Measurements from ENCODE around the gene DNAH8. TPM values are rescaled to one million over a fixed set of nuclear protein-coding genes. Genes with fewer than 3 reads are reported as not detected.

Gene DNAH8
- total RNA-seq, 6 experiments from 2014 or later: not detected

DNA sequence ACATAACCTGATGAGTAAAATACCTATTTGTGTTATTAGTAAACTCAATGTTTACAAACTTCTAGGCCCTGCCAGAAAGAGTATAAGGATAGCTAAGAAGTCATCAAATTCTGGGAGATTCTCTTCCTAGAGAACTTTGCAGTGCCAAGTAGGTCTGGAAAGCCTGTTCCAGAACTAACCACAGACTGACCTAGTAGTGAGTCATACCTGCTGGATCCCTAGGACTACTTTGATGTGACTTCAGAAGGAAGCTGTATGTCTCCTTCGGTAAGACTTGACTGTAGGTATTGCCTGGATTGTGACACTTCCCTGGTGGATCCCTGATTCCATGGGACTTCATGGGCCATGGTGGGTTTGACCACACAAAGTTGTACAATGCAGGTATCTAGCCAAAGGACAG is 131.7 kb downstream of the DNAH8 start:
- peak; percentile 18 for DNase-seq
- Mint-ChIP-seq H3K9me3 (no peaks in the 10 kb centered on the region), H3K4me3 (no peak overlapping the region), H3K36me3 (ENCODE audit: low read depth) (no peaks in the 10 kb centered on the region), H3K27me3 (ENCODE audit: insufficient read depth) (no peaks in the 10 kb centered on the region; the same call in 1 of the 2 replicates), H3K4me1 (ENCODE audit: low read depth) (no peaks in the 10 kb centered on the region), H3K27ac (no peak overlapping the region)
- TF ChIP-seq, protein P1, sequence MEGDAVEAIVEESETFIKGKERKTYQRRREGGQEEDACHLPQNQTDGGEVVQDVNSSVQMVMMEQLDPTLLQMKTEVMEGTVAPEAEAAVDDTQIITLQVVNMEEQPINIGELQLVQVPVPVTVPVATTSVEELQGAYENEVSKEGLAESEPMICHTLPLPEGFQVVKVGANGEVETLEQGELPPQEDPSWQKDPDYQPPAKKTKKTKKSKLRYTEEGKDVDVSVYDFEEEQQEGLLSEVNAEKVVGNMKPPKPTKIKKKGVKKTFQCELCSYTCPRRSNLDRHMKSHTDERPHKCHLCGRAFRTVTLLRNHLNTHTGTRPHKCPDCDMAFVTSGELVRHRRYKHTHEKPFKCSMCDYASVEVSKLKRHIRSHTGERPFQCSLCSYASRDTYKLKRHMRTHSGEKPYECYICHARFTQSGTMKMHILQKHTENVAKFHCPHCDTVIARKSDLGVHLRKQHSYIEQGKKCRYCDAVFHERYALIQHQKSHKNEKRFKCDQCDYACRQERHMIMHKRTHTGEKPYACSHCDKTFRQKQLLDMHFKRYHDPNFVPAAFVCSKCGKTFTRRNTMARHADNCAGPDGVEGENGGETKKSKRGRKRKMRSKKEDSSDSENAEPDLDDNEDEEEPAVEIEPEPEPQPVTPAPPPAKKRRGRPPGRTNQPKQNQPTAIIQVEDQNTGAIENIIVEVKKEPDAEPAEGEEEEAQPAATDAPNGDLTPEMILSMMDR (IDR thresholded peaks at IDR 0.05): no peak

DNA sequence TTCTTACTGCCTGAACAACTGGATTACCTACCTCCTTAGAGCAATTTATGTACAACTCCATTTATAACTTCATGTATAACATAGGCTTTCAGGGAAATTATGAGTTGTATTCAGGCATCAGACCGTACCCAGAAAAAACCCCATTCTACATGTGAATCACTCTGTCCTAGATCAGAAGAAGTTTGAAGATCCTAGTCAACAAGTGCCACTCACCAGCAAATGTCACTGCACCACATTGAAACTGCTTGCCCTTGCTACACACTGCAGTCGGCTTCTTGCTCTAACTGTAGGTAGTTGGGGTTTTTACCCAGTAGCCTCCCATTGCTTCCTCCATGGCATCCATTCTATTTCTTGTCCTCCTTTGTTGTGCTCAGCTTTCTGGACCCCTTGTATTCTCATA is 132.4 kb downstream of the DNAH8 start:
- no peak for DNase-seq
- Mint-ChIP-seq H3K4me1 (ENCODE audit: low read depth) (no peaks in the 10 kb centered on the region), H3K27ac (no peak overlapping the region), H3K9me3 (no peaks in the 10 kb centered on the region), H3K36me3 (ENCODE audit: low read depth) (no peaks in the 10 kb centered on the region), H3K27me3 (ENCODE audit: insufficient read depth) (no peaks in the 10 kb centered on the region; the same call in 1 of the 2 replicates), H3K4me3 (no peak overlapping the region)
- TF ChIP-seq, protein P1 (IDR thresholded peaks at IDR 0.05): no peak

DNA sequence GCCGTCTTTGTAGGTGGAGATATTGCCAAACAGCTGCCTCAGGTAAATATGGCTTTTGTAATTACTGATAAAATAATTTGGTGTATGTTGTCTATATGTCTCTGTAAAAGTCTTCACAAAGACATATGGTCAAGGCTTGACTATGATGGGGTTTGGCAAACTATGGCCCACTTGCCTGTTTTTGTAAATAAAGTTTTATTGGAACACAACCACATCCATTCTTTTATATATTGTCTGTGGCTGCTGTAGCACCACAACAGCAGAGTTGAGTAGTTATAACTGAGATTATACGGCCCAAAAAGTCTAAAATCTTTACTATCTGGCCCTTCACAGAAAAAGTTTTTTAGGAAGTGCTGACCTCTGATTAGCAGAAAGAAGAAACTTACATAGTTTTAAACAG is 133.6 kb downstream of the DNAH8 start:
- no peaks in the 10 kb centered on the region for H3K4me1 Mint-ChIP-seq (ENCODE audit: low read depth)
- TF ChIP-seq, protein P1 (IDR thresholded peaks at IDR 0.05): no peak
- no peak for DNase-seq
- no peaks in the 10 kb centered on the region; the same call in 1 of the 2 replicates for H3K27me3 Mint-ChIP-seq (ENCODE audit: insufficient read depth)
- H3K4me3 Mint-ChIP-seq: no peak overlapping the region
- H3K9me3 Mint-ChIP-seq: no peaks in the 10 kb centered on the region
- no peaks in the 10 kb centered on the region for H3K36me3 Mint-ChIP-seq (ENCODE audit: low read depth)
- H3K27ac Mint-ChIP-seq: no peak overlapping the region

DNA sequence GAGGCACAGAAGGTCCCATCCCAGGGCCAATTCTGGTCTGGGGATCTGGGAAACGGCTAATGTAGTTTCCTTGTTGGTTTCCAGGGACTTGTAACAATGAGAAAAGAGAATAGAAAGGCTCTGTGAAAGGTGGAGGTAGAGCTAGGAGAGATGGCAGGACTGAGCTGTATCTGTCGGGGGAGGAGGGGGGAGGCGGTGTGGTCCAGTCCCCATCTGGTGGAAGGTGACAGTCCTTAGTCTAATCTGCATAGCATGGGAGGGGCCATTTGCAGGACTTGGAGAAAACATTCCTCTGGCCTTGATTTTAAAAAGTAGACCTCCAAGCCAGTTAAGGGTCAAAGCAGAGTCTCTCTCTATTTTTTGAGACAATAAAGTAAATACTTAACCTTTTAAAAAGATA is 137.1 kb downstream of the DNAH8 start:
- H3K27ac Mint-ChIP-seq: no peak overlapping the region
- no peak overlapping the region for H3K4me3 Mint-ChIP-seq
- H3K9me3 Mint-ChIP-seq: no peaks in the 10 kb centered on the region
- H3K4me1 Mint-ChIP-seq (ENCODE audit: low read depth): no peaks in the 10 kb centered on the region
- no peaks in the 10 kb centered on the region for H3K27me3 Mint-ChIP-seq (ENCODE audit: insufficient read depth)
- no peaks in the 10 kb centered on the region for H3K36me3 Mint-ChIP-seq (ENCODE audit: low read depth)
- TF ChIP-seq, protein P1 (IDR thresholded peaks at IDR 0.05): no peak
- no peak for DNase-seq

DNA sequence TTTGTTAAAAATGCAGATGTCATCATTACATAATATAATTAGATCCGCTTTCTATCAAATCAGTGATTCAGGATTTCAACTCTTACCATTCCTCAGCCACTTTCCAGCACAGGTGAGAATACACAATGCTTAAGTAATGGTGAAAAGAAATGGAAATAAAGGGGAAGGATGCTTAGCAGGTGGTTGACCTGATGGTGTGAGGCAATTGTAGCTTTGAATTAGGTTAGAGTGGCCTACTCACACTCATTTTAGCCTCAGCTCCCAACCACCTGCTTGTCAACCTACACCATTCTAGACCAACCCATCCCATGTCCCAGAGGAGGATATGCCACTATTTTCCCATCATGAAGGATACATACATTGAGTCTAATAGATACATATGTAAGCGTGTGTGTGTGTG is 138.1 kb downstream of the DNAH8 start:
- DNase-seq: no peak
- no peaks in the 10 kb centered on the region for H3K4me1 Mint-ChIP-seq (ENCODE audit: low read depth)
- H3K27me3 Mint-ChIP-seq (ENCODE audit: insufficient read depth): no peaks in the 10 kb centered on the region
- H3K36me3 Mint-ChIP-seq (ENCODE audit: low read depth): no peaks in the 10 kb centered on the region
- TF ChIP-seq, protein P1 (IDR thresholded peaks at IDR 0.05): no peak
- no peak overlapping the region for H3K27ac Mint-ChIP-seq
- H3K4me3 Mint-ChIP-seq: no peak overlapping the region
- no peaks in the 10 kb centered on the region for H3K9me3 Mint-ChIP-seq

DNA sequence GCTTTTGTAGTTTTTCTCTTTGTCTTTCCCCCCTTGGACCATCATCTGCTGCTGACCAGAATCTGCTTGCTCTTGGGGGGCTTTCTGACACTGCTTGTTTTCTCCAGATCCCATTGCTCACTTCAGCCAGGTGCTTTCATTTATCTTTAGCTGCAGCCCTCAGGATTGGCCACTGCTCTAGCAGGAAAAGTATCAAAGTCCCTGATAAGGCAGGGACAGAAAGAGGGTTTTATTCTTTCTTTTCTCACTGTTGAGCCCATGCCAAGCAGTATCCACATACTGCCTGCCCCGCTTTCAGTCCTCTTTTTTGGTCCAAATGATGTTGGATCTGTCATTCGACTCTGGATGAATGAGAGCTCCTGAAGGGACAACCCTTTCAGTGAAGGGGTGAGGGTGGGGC is 141.4 kb downstream of the DNAH8 start:
- Mint-ChIP-seq H3K27ac (no peak overlapping the region), H3K27me3 (ENCODE audit: insufficient read depth) (no peaks in the 10 kb centered on the region), H3K9me3 (no peaks in the 10 kb centered on the region), H3K4me1 (ENCODE audit: low read depth) (no peaks in the 10 kb centered on the region), H3K4me3 (no peak overlapping the region), H3K36me3 (ENCODE audit: low read depth) (no peaks in the 10 kb centered on the region)
- TF ChIP-seq, protein P1 (IDR thresholded peaks at IDR 0.05): no peak
- no peak for DNase-seq

Measured in HFFc6 (cell line).